GM10248 (cell line): Measurements from ENCODE around the gene MPP3.

Experiments used
- CTCF ChIA-PET: fragments of 300-600 bp; sonication (Branson Sonifier 250); formaldehyde crosslinking; extraction: SDS; loops from one replicate; lab custom pipeline; 2021; ENCODE audit warnings: antibody characterized with exemption; lab: Yijun Ruan, JAX
- POLR2A ChIA-PET: fragments of 350-650 bp; sonication (Branson Sonifier 250); formaldehyde crosslinking; extraction: SDS; loops from one replicate; lab custom pipeline; 2020; ENCODE audit warnings: antibody characterized with exemption; lab: Yijun Ruan, JAX
- DNase-seq: peaks from one replicate; pipeline ENCODE4 v3.0.0; 2012; ENCODE audit errors: extremely low spot score
- TF ChIP-seq, protein P1 (sequence below): IDR thresholded peaks from 2 replicates; pipeline ENCODE4 v1.5.1; 2012; ENCODE audit warnings: mild to moderate bottlenecking, low read depth; ENCODE audit errors: extremely low read depth, missing control alignments, control extremely low read depth

MPP3 gene

DNA sequence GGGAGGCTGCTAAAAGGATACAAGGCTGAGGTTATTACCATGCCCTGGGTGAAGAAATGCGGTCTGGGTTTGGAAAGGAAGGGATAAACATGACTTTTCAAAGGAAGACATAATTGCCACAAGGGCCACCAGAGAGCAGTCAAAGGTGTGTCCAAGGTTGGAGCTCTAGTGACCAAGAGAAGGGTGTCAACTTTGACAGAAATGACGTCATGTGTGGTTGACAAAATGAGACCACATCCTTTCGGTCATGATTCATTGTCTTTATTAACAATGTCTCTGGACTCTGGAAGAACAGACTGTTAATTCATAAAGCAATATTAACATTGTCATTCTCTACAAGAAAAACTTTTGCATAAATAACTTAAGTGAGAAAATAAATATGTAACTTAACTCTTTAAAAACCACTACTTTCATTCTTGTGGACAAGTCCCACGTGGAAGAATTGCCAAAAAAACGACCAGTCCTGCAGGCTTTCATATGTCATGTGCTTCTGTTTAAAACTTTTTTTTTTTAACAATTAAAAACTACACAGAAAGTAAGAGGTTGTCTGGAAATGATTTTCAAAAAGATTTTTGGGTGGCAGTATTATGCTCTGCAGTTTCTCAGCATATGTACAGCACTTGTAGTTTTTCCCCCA is 79.3 kb downstream of the MPP3 start:
- DNase-seq, result peak; percentile 48
- POLR2A ChIA-PET, result no interaction called here
- CTCF ChIA-PET, result interaction anchor here (1.0 to 19.1 kb wide), 3 partner anchors 12 to 58 kb away, joined by 3 to 503 read pairs (median 7); no protein-coding TSS in a partner anchor
- TF ChIP-seq, protein P1, sequence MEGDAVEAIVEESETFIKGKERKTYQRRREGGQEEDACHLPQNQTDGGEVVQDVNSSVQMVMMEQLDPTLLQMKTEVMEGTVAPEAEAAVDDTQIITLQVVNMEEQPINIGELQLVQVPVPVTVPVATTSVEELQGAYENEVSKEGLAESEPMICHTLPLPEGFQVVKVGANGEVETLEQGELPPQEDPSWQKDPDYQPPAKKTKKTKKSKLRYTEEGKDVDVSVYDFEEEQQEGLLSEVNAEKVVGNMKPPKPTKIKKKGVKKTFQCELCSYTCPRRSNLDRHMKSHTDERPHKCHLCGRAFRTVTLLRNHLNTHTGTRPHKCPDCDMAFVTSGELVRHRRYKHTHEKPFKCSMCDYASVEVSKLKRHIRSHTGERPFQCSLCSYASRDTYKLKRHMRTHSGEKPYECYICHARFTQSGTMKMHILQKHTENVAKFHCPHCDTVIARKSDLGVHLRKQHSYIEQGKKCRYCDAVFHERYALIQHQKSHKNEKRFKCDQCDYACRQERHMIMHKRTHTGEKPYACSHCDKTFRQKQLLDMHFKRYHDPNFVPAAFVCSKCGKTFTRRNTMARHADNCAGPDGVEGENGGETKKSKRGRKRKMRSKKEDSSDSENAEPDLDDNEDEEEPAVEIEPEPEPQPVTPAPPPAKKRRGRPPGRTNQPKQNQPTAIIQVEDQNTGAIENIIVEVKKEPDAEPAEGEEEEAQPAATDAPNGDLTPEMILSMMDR, result no peak
